GM10266 (cell line): ENCODE data around the gene CDK3.

ENCODE experiments used
- DNase-seq: peaks from one replicate; pipeline ENCODE4 v3.0.0; 2012; ENCODE audit errors: extremely low spot score
- TF ChIP-seq, protein P1 (sequence below): IDR thresholded peaks from 2 replicates; pipeline ENCODE4 v1.5.1; 2012; ENCODE audit warnings: mild to moderate bottlenecking, low read depth; ENCODE audit not compliant: control insufficient read depth, insufficient read depth; ENCODE audit errors: missing control alignments

Gene CDK3

DNA sequence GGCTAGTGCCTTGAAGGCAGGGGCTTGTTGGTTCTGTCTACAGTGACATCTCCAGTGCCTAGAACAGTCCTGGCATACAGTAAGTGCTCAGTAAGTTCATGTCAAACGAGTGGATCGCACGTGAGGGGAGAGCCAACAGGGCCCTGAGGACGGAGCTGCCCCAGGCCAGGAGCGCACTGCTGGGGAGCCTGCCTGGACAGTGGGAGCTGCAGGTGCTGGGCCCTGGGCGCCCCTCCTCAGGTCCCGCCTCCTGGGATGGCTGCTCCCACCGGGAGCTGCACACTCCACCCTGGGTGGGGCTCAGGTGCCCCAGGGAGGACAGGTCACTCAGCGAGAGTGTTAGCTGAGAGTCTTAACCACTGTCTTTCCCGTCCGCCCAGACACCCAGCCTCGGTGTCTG lies 24.6 kb downstream of the CDK3 start:
- no peak for DNase-seq
- TF ChIP-seq, protein P1, sequence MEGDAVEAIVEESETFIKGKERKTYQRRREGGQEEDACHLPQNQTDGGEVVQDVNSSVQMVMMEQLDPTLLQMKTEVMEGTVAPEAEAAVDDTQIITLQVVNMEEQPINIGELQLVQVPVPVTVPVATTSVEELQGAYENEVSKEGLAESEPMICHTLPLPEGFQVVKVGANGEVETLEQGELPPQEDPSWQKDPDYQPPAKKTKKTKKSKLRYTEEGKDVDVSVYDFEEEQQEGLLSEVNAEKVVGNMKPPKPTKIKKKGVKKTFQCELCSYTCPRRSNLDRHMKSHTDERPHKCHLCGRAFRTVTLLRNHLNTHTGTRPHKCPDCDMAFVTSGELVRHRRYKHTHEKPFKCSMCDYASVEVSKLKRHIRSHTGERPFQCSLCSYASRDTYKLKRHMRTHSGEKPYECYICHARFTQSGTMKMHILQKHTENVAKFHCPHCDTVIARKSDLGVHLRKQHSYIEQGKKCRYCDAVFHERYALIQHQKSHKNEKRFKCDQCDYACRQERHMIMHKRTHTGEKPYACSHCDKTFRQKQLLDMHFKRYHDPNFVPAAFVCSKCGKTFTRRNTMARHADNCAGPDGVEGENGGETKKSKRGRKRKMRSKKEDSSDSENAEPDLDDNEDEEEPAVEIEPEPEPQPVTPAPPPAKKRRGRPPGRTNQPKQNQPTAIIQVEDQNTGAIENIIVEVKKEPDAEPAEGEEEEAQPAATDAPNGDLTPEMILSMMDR, result no peak

DNA sequence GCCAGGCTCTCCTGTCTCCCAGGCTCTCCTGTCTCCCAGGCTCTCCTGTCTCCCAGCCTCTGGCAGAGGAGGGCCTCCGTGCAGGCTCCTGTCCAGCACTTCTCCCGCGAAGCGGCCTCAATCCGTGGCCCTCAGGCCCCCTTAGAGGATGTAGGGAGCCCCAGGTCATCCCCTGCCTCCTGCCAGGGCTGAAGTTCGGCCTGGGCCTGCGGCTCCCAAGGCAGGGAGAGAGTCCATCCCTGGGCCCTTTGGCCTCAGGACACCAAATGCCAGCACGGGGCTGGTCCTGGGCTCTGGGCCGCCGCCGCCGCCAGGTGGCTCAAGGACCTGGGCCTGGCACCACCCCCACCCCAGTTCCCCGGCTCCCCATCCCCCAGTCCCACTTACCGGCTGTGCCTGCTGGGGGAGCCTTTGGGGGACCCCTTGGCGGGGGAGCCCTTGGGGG lies 26.1 kb downstream of the CDK3 start:
- TF ChIP-seq, protein P1, result no peak
- no peak for DNase-seq

DNA sequence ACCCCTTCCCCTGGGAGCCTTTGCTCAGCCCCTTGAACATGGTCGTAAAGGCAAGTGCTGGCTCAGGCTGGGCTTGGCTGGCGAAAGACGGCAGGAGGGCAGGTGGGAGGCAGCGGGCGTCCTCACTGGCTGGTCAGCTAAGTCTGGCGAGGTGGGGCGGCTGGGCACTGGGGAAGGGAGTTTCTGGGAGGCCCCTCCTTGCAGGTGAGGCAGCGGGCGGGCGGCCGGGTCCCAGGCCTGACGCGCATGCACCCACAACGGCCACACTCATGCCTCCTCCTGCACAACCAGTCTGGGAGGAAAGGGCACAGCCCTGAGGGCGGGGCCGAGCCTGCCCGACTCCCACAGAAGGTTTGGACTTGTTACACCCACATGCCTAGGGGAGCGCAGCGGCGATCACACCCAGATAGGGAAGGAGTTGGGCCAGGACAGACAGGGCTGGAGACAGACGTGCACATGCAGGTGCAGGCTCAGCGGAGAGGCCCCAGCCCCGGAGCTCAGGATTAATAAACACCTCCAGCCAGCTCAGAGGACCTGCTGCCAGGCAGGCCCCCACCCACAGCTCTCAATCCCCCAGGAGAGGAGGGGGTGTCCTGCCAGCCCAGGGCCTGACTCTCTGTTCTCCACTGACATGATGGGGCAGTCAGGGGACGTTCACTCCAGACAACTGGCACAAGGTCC lies 26.6 kb downstream of the CDK3 start, which contains the start of gene EVPL:
EVPL (minus strand) TSS at position 148 of the 681 bp plus-strand sequence; CDS start at position 40, 108 bp downstream.
- TF ChIP-seq, protein P1, result no peak
- DNase-seq, result no peak

DNA sequence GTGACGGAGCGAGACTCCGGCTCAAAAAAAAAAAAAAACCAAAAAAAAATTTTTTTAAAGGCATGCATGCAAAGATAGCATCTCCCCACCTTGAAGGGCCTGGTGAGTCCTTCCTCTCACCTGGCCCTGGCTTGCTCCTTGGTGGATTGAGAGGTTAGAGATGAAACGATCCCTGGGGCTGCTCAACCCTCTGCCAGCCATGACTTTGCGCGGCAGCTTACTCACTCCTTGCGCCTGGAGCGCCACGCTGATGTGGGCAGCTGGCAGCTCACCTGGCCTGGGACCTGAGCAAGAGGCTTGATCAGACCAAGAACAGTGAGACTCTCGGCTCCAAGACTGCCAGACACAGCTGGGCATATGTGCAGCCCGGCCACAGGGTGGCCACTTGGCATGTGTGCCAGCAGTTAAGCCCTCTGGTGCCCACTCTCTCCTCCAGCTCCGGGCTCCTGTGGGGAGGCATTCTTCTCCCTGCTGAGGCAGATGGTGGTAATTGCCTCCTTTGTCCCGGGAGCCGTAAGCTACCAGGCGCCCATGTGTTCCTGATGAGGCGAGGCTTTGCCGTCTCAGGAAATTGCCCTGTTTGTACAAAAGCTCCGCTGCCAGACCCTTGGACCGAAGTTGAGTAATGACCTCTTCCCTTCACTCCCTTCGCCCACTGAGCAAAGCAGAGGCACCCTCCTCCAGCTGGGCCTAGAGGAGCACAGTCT lies 31.6 kb downstream of the CDK3 start:
- TF ChIP-seq, protein P1, result no peak
- no peak for DNase-seq

DNA sequence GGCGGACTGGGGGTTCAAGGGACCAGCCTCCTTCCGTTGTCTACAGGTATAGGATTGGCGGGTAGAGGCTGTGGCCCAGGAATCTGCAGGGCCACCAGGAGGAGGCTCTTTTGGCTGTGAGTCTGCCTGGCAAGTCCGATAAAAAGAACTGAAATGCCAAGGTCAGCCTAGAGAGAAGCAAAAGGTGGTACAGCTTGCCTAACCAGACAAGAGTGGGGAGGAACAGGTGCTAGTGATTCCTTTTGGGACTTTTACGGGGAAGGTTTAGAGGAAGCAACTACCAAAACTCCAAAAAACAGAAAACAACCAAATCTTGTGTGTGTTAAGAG lies 32.1 kb downstream of the CDK3 start:
- TF ChIP-seq, protein P1, result no peak

DNA sequence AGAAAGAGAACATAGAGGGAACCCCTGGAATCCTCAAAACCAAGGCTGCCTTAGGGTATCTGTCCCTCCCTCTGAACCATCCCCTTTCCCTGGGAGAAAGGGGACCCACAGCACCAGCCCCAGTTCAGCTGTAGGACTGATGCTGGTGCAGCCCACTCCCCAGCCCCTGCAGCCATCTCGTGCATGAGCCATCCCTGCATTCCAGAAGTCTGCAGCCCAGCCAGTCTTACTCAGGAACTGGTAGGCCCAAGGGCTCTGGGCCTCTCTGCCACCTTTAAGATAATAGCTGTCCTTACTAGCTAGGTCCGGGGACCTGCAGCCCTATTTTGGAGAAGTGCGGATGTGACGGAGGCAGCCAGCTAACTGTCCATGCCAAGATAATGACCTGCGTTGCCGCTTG lies 32.5 kb downstream of the CDK3 start:
- TF ChIP-seq, protein P1, result no peak

More for the DNA sequence above, 32.1 kb downstream of the CDK3 start:
- no peak for DNase-seq

DNA sequence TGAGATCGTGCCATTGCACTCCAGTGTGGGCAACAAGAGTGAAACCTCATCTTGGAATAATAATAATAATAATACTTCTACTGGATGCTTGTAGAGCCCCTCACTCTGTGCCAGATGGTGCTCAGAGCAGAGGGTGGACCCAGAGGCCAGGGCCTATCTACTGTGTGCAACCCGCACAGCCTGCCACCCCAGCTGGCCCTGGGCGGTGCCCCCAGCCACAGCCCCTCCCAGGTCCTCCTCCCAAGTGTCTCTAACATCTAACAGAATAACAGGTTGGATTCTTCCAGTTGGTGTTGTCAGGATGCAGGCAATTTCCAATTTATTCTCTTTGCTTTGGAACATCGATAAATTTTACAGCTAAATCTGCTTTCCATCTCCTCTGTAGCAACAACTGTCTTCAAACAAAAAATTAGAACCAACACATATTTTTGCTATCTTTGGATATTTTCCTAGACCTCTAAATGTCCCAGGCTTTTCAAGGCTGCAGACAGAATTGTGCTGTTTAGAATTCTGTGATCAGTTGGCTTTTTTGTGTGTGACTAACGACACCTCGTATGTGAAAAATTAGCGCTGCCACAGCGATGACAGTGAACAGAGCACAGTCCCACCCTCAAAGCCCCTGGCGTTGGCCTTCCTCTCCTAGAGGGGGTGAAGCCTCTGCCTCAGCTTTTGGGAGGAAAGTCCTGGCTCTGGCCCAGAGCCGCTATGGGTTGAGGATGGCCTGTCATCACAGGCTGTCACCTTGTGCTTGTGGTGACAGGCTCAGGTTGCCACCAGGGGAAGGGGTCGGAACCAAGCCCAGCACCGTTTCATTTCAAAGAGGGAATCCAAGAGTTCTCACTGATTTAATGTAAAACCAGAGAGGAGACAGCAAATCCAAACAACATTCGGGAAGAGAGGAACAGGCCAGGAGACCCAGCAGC lies 34.0 kb downstream of the CDK3 start:
- no peak for DNase-seq
- TF ChIP-seq, protein P1, result no peak

More for the DNA sequence above, 32.5 kb downstream of the CDK3 start:
- DNase-seq, result no peak
